Cardiac muscle cell (in vitro differentiated cells and primary cell): ENCODE results near the gene DENND1C. TPM values are rescaled to one million over a fixed set of nuclear protein-coding genes. Genes with fewer than 3 reads are reported as not detected.

Experiments used
- DNase-seq, 2 donors: peaks; one replicate each; pipeline versions ENCODE4 v3.0.0 to v3.0.0-alpha.2; 2010 to 2017; ENCODE audit warnings: low read depth in 1 of 2, low spot score in 1 of 2
- H3K27ac ChIP-seq: fragments of 200-600 bp; sonication (generic); 2 replicates; pipeline ENCODE4 v1.5.1; 2016
- H3K27me3 ChIP-seq: fragments of 200-600 bp; sonication (generic); 2 replicates; pipeline ENCODE4 v1.6.0; 2016; ENCODE audit warnings: control low read depth
- H3K36me3 ChIP-seq: fragments of 200-600 bp; sonication (generic); 2 replicates; pipeline ENCODE4 v1.5.1; 2016; ENCODE audit warnings: control low read depth
- H3K4me1 ChIP-seq: fragments of 200-600 bp; sonication (generic); 2 replicates; pipeline ENCODE4 v1.8.1; 2017; ENCODE audit warnings: low read depth, mild to moderate bottlenecking, mixed run types
- H3K4me3 ChIP-seq: fragments of 200-600 bp; sonication (generic); 2 replicates; pipeline ENCODE4 v1.5.1; 2016; ENCODE audit warnings: mild to moderate bottlenecking
- H3K9me3 ChIP-seq: fragments of 200-600 bp; sonication (generic); 2 replicates; pipeline ENCODE4 v1.5.1; 2017; ENCODE audit warnings: low read depth, mild to moderate bottlenecking, control low read depth
- polyA plus RNA-seq: library from polyadenylated mRNA; unstranded; fragments of >200 nt; fragmentation: Nextera tagmentation; extraction: Ambion mirVana; gene quantifications from 2 replicates; pipeline ENCODE4 v1.2.1, GENCODE V29; 2016
- total RNA-seq: library from RNA; depleted of rRNA; stranded (reverse); fragments of >200 nt; gene quantifications from 2 replicates; pipeline ENCODE4 v1.2.3, GENCODE V29; 2016
- TF ChIP-seq, protein P1 (sequence below): IDR thresholded peaks from 2 replicates; pipeline ENCODE4 v1.5.1; 2012; ENCODE audit warnings: low read depth, mild to moderate bottlenecking, low read length

The DENND1C gene
- total RNA-seq (0.18 and 4.9 TPM in 2 replicates), polyA plus RNA-seq (1.8 and 10.4 TPM in 2 replicates)

DNA sequence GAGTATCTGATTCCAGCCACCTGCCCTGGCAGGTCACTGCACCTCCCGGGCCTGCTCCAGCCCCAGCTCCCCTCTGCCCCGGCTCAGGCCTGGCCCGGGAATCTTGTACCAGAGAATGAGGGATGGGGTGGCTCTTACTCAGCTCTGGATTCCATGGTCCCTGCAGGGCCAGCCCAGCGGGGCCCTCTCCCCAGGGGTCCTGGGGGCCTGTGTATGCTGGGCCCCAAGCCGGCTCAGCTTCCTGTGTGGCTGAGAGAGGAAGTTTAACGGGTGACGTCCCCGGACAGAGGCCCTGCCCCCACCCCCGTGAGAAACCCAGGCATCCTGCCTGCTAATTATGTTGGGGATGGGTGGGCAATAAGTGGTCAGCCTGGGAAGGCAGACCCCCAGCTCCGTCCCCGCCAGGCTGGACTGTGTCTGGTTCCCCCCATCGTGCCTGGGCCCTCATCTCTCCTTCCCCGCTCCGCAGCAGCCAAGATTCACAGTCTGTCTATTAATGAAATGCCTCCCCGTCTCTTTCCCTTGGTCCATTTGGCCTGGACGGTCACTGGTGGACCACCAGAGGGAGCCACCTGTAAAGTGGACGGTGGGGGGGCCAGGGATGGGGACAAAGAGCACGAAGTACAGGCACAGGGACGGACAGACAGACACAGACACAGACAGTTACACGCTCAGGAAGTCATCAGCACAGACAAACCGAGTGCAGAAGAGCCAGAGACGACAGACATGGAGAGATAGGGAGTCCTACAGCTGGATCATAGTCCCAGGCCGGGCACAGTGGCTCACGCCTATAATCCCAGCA, at the start of gene DENND1C:
Gene DENND1C (minus strand): TSS at position 247 of the 802 bp plus-strand sequence. CDS start 92 bp downstream, at position 155.
- Histone ChIP-seq H3K27me3 (no peaks in the 10 kb centered on the region), H3K36me3 (no peaks in the 10 kb centered on the region), H3K9me3 (no peaks in the 10 kb centered on the region), H3K4me3 (no peak within 1 kb of the TSS), H3K4me1 (no peaks in the 10 kb centered on the region), H3K27ac (no peak within 1 kb of the TSS)
- TF ChIP-seq, protein P1, sequence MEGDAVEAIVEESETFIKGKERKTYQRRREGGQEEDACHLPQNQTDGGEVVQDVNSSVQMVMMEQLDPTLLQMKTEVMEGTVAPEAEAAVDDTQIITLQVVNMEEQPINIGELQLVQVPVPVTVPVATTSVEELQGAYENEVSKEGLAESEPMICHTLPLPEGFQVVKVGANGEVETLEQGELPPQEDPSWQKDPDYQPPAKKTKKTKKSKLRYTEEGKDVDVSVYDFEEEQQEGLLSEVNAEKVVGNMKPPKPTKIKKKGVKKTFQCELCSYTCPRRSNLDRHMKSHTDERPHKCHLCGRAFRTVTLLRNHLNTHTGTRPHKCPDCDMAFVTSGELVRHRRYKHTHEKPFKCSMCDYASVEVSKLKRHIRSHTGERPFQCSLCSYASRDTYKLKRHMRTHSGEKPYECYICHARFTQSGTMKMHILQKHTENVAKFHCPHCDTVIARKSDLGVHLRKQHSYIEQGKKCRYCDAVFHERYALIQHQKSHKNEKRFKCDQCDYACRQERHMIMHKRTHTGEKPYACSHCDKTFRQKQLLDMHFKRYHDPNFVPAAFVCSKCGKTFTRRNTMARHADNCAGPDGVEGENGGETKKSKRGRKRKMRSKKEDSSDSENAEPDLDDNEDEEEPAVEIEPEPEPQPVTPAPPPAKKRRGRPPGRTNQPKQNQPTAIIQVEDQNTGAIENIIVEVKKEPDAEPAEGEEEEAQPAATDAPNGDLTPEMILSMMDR, result peak; percentile 62
- peak; percentile 23 to 54 for DNase-seq

DNA sequence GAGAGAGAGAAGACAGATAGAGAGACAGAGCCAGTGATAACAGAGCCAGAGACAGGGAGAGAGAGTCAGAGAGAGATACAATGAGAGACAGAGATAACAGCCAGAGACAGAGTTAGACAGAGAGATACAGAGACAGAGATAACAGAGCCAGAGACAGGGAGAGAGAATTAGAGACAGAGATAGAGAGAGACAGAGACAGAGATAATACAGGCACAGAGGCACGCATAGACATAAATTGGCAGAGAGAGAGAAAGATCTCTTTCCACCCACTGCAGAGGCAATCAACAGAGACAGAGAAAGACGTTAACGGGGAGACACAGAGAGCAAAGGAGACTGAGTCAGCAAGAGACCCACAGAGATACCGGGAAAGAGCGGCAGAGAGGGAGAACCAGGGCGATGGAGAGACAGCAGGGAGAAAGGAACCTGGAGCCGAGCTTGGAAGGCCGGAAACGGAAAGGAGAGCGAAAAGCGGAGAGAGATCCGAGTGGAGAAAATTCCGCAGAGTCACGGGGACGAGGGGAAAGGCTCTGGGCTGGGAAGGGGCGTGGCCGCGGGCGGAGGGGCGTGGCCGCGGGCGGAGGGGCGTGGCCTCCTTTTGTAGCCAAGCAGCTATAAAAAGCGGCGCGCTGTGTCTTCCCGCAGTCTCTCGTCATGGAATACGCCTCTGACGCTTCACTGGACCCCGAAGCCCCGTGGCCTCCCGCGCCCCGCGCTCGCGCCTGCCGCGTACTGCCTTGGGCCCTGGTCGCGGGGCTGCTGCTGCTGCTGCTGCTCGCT, 49.0 kb upstream of the DENND1C start, which contains the start of gene TNFSF9:
Gene TNFSF9 (plus strand): TSS at position 641 of the 777 bp plus-strand sequence. CDS start 11 bp downstream, at position 652.
- DNase-seq, result peak; percentile 91
- H3K4me1 ChIP-seq, result peaks cover 5% of the 10 kb centered on the region
- H3K36me3 ChIP-seq, result no peaks in the 10 kb centered on the region
- H3K4me3 ChIP-seq, result peak within 1 kb of the TSS; percentile 59
- no peak within 1 kb of the TSS for H3K27ac ChIP-seq
- H3K27me3 ChIP-seq, result peaks cover 45% of the 10 kb centered on the region
- TF ChIP-seq, protein P1, result no peak
- H3K9me3 ChIP-seq, result no peaks in the 10 kb centered on the region

DNA sequence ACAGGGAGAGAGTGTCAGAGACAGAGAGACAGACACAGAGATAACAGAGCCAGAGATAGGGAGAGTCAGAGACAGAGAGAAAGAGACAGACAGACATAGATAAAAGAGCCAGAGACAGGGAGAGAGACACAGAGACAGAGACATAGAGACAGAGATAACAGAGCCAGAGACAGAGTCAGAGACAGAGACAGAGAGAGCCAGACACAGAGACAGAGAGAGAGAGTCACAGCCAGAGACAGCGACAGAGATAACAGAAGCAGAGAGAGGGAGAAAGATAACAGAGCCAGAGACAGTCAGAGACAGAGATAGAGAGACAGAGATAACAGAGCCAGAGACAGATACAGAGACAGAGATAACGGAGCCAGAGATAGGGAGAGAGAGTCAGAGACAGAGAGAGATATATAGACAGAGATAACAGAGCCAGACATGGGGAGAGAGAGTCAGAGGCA, 48.4 kb upstream of the DENND1C start:
- TF ChIP-seq, protein P1, result no peak
- Histone ChIP-seq H3K27me3 (peaks cover 41% of the 10 kb centered on the region), H3K4me1 (peaks cover 5% of the 10 kb centered on the region), H3K27ac (no peak overlapping the region), H3K9me3 (no peaks in the 10 kb centered on the region), H3K36me3 (no peaks in the 10 kb centered on the region), H3K4me3 (peak overlapping the region; percentile 59)
- no peak for DNase-seq

DNA sequence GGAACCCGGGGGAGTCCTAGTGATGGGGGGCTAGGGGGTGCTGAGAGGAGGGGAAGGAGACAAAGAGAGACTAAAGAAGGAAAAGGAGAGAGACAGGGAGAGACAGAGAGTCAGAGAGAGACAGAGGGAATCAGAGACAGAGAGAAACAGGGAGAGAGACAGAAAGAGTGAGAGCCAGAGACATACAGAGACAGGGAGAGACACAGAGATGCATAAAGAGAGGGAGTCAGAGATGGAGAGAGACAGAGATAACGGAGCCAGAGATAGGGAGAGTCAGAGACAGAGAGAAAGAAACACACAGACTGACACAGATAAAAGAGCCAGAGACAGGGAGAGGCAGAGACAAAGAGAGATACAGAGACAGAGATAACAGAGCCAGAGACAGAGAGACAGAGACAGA, 47.8 kb upstream of the DENND1C start:
- TF ChIP-seq, protein P1, result no peak
- Histone ChIP-seq H3K27me3 (peaks cover 35% of the 10 kb centered on the region), H3K4me3 (no peak overlapping the region), H3K27ac (no peak overlapping the region), H3K9me3 (no peaks in the 10 kb centered on the region), H3K4me1 (peaks cover 5% of the 10 kb centered on the region), H3K36me3 (no peaks in the 10 kb centered on the region)
- no peak for DNase-seq

GRCh38 chr19:6528544-6529121, 47.0 kb upstream of the DENND1C start:
- peaks cover 5% of the 10 kb centered on the region for H3K4me1 ChIP-seq
- peak; percentile 1 to 59 for DNase-seq

More at GRCh38 chr19:6528544-6529121, 47.0 kb upstream of the DENND1C start:
- Histone ChIP-seq H3K27ac (no peak overlapping the region), H3K27me3 (peaks cover 28% of the 10 kb centered on the region), H3K4me3 (no peak overlapping the region), H3K36me3 (no peaks in the 10 kb centered on the region), H3K9me3 (no peaks in the 10 kb centered on the region)
- TF ChIP-seq, protein P1, result no peak
